H9 (cell line): ENCODE results near the gene MFSD11. TPM values are rescaled to one million over a fixed set of nuclear protein-coding genes. Genes with fewer than 3 reads are reported as not detected.

Source experiments
- DNase-seq: peaks from one replicate; pipeline ENCODE4 v3.0.0-alpha.2; 2017
- H2AFZ ChIP-seq: one replicate; pipeline ENCODE4 v1.6.1; 2013; ENCODE audit warnings: mild to moderate bottlenecking, low read length, control low read depth, moderate library complexity
- H2AK5ac ChIP-seq: 2 replicates; pipeline ENCODE4 v1.6.1; 2013; ENCODE audit warnings: low read length, control low read depth, mixed read lengths; ENCODE audit not compliant: insufficient read length
- H2BK120ac ChIP-seq: one replicate; pipeline ENCODE4 v1.6.1; 2013; ENCODE audit warnings: low read depth, mild to moderate bottlenecking, low read length, control low read depth, inconsistent platforms; ENCODE audit not compliant: poor library complexity, severe bottlenecking
- H2BK12ac ChIP-seq: 2 replicates; pipeline ENCODE4 v1.6.1; 2013; ENCODE audit warnings: low read length, control low read depth, mixed read lengths, low read depth; ENCODE audit not compliant: insufficient read length
- H2BK15ac ChIP-seq: 2 replicates; pipeline ENCODE4 v1.6.1; 2013; ENCODE audit warnings: low read depth, low read length, control low read depth
- H2BK20ac ChIP-seq: one replicate; pipeline ENCODE4 v1.6.1; 2013; ENCODE audit warnings: low read depth, mild to moderate bottlenecking, low read length, control low read depth, inconsistent platforms; ENCODE audit not compliant: poor library complexity, severe bottlenecking
- H2BK5ac ChIP-seq: 2 replicates; pipeline ENCODE4 v1.6.1; 2013; ENCODE audit warnings: low read length, control low read depth, mixed read lengths; ENCODE audit not compliant: insufficient read length
- H3K14ac ChIP-seq: 2 replicates; pipeline ENCODE4 v1.6.1; 2013; ENCODE audit warnings: low read length, control low read depth; ENCODE audit not compliant: insufficient read depth
- H3K18ac ChIP-seq: 2 replicates; pipeline ENCODE4 v1.6.1; 2013; ENCODE audit warnings: low read depth, mild to moderate bottlenecking, mixed read lengths, low read length, control low read depth; ENCODE audit not compliant: insufficient read length
- H3K23ac ChIP-seq: 2 replicates; pipeline ENCODE4 v1.6.1; 2013; ENCODE audit warnings: low read length, control low read depth, mixed read lengths, low read depth; ENCODE audit not compliant: insufficient read length
- H3K23me2 ChIP-seq: 2 replicates; pipeline ENCODE4 v1.6.1; 2013; ENCODE audit warnings: low read depth, mild to moderate bottlenecking, mixed read lengths, low read length, control low read depth; ENCODE audit not compliant: insufficient read length, poor library complexity, severe bottlenecking
- H3K27ac ChIP-seq: 2 replicates; pipeline ENCODE4 v1.5.1; 2013; ENCODE audit warnings: low read length, control low read depth, mixed read lengths, low read depth; ENCODE audit not compliant: insufficient read length
- H3K27me3 ChIP-seq: 2 replicates; pipeline ENCODE4 v1.6.1; 2013; ENCODE audit warnings: low read length, control low read depth, inconsistent platforms; ENCODE audit not compliant: insufficient read depth
- H3K4ac ChIP-seq: 2 replicates; pipeline ENCODE4 v1.6.1; 2013; ENCODE audit warnings: low read depth, mild to moderate bottlenecking, control low read depth, inconsistent platforms, low read length, moderate library complexity
- H3K4me1 ChIP-seq: 2 replicates; pipeline ENCODE4 v1.6.1; 2013; ENCODE audit warnings: low read length, control low read depth, inconsistent platforms; ENCODE audit not compliant: insufficient read depth
- H3K4me2 ChIP-seq: 2 replicates; pipeline ENCODE4 v1.6.1; 2013; ENCODE audit warnings: low read length, control low read depth, mixed read lengths; ENCODE audit not compliant: insufficient read length, insufficient read depth
- H3K56ac ChIP-seq: 2 replicates; pipeline ENCODE4 v1.6.1; 2013; ENCODE audit warnings: low read depth, mild to moderate bottlenecking, mixed read lengths, low read length, control low read depth; ENCODE audit not compliant: insufficient read length
- H3K79me1 ChIP-seq: 2 replicates; pipeline ENCODE4 v1.6.1; 2013; ENCODE audit warnings: low read depth, mild to moderate bottlenecking, moderate library complexity, low read length, control low read depth, inconsistent platforms; ENCODE audit not compliant: insufficient read depth, poor library complexity, severe bottlenecking
- H3K79me2 ChIP-seq: 2 replicates; pipeline ENCODE4 v1.6.1; 2013; ENCODE audit warnings: low read length, control low read depth, inconsistent platforms; ENCODE audit not compliant: insufficient read depth
- H3K9ac ChIP-seq: 2 replicates; pipeline ENCODE4 v1.6.1; 2013; ENCODE audit warnings: low read length, control low read depth, mixed read lengths; ENCODE audit not compliant: insufficient read length; ENCODE audit errors: extremely low read depth
- H3K9me3 ChIP-seq: one replicate; pipeline ENCODE4 v1.6.1; 2013; ENCODE audit warnings: low read depth, low read length, inconsistent platforms; ENCODE audit not compliant: control insufficient read depth
- H3T11ph ChIP-seq: one replicate; pipeline ENCODE4 v1.6.1; 2013; ENCODE audit warnings: mild to moderate bottlenecking, low read length, control low read depth, inconsistent platforms
- H4K20me1 ChIP-seq: one replicate; pipeline ENCODE4 v1.6.1; 2013; ENCODE audit not compliant: control insufficient read depth, insufficient read length, insufficient read depth
- H4K5ac ChIP-seq: 2 replicates; pipeline ENCODE4 v1.6.1; 2013; ENCODE audit warnings: low read depth, mild to moderate bottlenecking, mixed read lengths, low read length, control low read depth; ENCODE audit not compliant: insufficient read length
- H4K8ac ChIP-seq: replicated peaks from 2 replicates; pipeline ENCODE4 v1.6.1; 2013; ENCODE audit warnings: low read length, control low read depth, mixed read lengths, low read depth; ENCODE audit not compliant: insufficient read length
- H4K91ac ChIP-seq: 2 replicates; pipeline ENCODE4 v1.6.1; 2013; ENCODE audit warnings: low read depth, mild to moderate bottlenecking, moderate library complexity, mixed read lengths, low read length, control low read depth; ENCODE audit not compliant: insufficient read length
- H3K27ac Mint-ChIP-seq, 3 experiments: 2 replicates in 2 of 3; 3 replicates in 1 of 3; pipeline ENCODE4 v1.8.0; 2020 to 2021; ENCODE audit warnings: mixed read lengths in 3 of 3, mild to moderate bottlenecking in 1 of 3, moderate library complexity in 1 of 3
- H3K27me3 Mint-ChIP-seq: 2 replicates; pipeline ENCODE4 v1.8.0; 2021; ENCODE audit warnings: low read depth, mild to moderate bottlenecking, moderate library complexity, mixed read lengths
- H3K36me3 Mint-ChIP-seq, 3 experiments: 2 replicates in 2 of 3; 3 replicates in 1 of 3; pipeline ENCODE4 v1.8.0; 2020 to 2021; ENCODE audit warnings: low read depth in 3 of 3, mixed read lengths in 3 of 3; ENCODE audit not compliant: insufficient read depth in 1 of 3
- H3K4me1 Mint-ChIP-seq, 2 experiments: 2 replicates each; pipeline ENCODE4 v1.8.0; 2020; ENCODE audit warnings: mixed read lengths in 2 of 2
- H3K4me3 Mint-ChIP-seq, 2 experiments: 2 replicates in 1 of 2; 3 replicates in 1 of 2; pipeline ENCODE4 v1.8.0; 2020 to 2021; ENCODE audit warnings: mild to moderate bottlenecking in 2 of 2, mixed read lengths in 2 of 2, moderate library complexity in 1 of 2
- H3K9me3 Mint-ChIP-seq, 2 experiments: 2 replicates in 1 of 2; 3 replicates in 1 of 2; pipeline ENCODE4 v1.8.0; 2020; ENCODE audit warnings: mild to moderate bottlenecking in 2 of 2, mixed read lengths in 2 of 2, moderate library complexity in 1 of 2
- CTCF ChIP-seq: fragments of 200-600 bp; sonication (generic); conservative IDR thresholded peaks from 3 replicates; pipeline ENCODE4 v1.8.0; 2021; ENCODE audit warnings: antibody characterized with exemption, mild to moderate bottlenecking
- WGBS: extraction: QIAGEN DNeasy Blood & Tissue Kit; methylation state at CpG from one replicate; pipeline ENCODE4 v1.1.7; 2013; ENCODE audit warnings: missing lambda C conversion rate, low lambda C conversion rate, mixed read lengths; ENCODE audit not compliant: insufficient read length; ENCODE audit errors: extremely low coverage; 5-methylcytosine and 5-hydroxymethylcytosine counted together
- total RNA-seq: library from RNA; stranded (reverse); gene quantifications from 2 replicates; pipeline ENCODE4 v1.2.1, GENCODE V29; 2021

The MFSD11 gene
- total RNA-seq, 1 experiment from 2014 or later: 19.9 TPM

GRCh38 chr17:76701471-76701967 is 36.4 kb upstream of the MFSD11 start:
- no peak overlapping the region for H3K27ac ChIP-seq
- no CpG with 5 or more reads among the region's 11 CpGs for WGBS
- 0 out of 2 replicates have a peak overlapping the region, but pooled peaks have one; percentile 23 for H3K14ac ChIP-seq

More at GRCh38 chr17:76701471-76701967, 36.4 kb upstream of the MFSD11 start:
- Histone ChIP-seq H3K9me3 (no peaks in the 10 kb centered on the region), H3K18ac (no peak overlapping the region), H3K4me1 (peaks cover 5% of the 10 kb centered on the region; the same call in 1 of the 2 replicates), H3K23me2 (no peaks in the 10 kb centered on the region), H3K23ac (no peak overlapping the region), H2AK5ac (no peak overlapping the region), H3T11ph (no peak overlapping the region), H4K8ac (no peak overlapping the region), H4K5ac (no peak overlapping the region), H2BK12ac (no peak overlapping the region), H2BK20ac (no peak overlapping the region), H3K79me1 (no peaks in the 10 kb centered on the region), H3K79me2 (no peaks in the 10 kb centered on the region), H2BK5ac (no peak overlapping the region), H4K91ac (no peak overlapping the region), H2AFZ (no peak overlapping the region), H3K27me3 (no peaks in the 10 kb centered on the region), H3K4ac (no peak overlapping the region), H2BK120ac (no peak overlapping the region), H2BK15ac (no peak overlapping the region), H3K9ac (no peak overlapping the region), H3K56ac (no peak overlapping the region), H4K20me1 (no peaks in the 10 kb centered on the region), H3K4me2 (no peak overlapping the region)
- DNase-seq: no peak
- Mint-ChIP-seq H3K4me3 (peak overlapping the region; percentile 10 to 14; a peak in 1 of 5 replicates), H3K27ac (peak overlapping the region in 2 of 3 experiments; percentile 48 to 77; a peak in 4 of 7 replicates), H3K4me1 (peaks cover 35 to 56% of the 10 kb centered on the region in 2 experiments), H3K9me3 (no peaks in the 10 kb centered on the region), H3K27me3 (peaks cover 2% of the 10 kb centered on the region), H3K36me3 (no peaks in the 10 kb centered on the region)
- no peak for TF ChIP-seq CTCF
